HCEC 1CT (cell line): ENCODE results near the gene PABPN1L.
A peak's percentile ranks its signal among the peaks of the same experiment; 100 is the strongest.
"Not testable (repeated sequence)": the region's sequence is repeated elsewhere in the genome, so short reads cannot be mapped to it uniquely, and the experiment has no call there.

Experiments used
- DNase-seq: peaks from one replicate; pipeline ENCODE4 v3.0.0-alpha.2; 2017

The PABPN1L gene

GRCh38 chr16:88900662-88901052 is 34.2 kb upstream of the PABPN1L start:
- DNase-seq, result no peak

- DNase-seq, result no peak
These were observed 33.6 kb upstream of the PABPN1L start for GRCh38 chr16:88899901-88900661.

GRCh38 chr16:88897696-88898425 is 31.4 kb upstream of the PABPN1L start:
- DNase-seq, result no peak

- DNase-seq, result no peak
These were observed 30.0 kb upstream of the PABPN1L start for GRCh38 chr16:88896238-88897070.

GRCh38 chr16:88895335-88895734 is 28.9 kb upstream of the PABPN1L start:
- DNase-seq, result no peak

GRCh38 chr16:88894681-88895300 is 28.3 kb upstream of the PABPN1L start:
- DNase-seq, result no peak

GRCh38 chr16:88894266-88894665 is 27.8 kb upstream of the PABPN1L start:
- DNase-seq, result not testable (repeated sequence)

GRCh38 chr16:88893127-88893968 is 26.9 kb upstream of the PABPN1L start:
- no peak for DNase-seq

- DNase-seq, result no peak
These were observed 25.6 kb upstream of the PABPN1L start for GRCh38 chr16:88892065-88892464.

- DNase-seq, result no peak
These were observed 24.6 kb upstream of the PABPN1L start for GRCh38 chr16:88891083-88891482.

GRCh38 chr16:88889702-88890352 is 23.4 kb upstream of the PABPN1L start:
- not testable (repeated sequence) for DNase-seq

- DNase-seq, result no peak
These were observed 22.3 kb upstream of the PABPN1L start for GRCh38 chr16:88888461-88889387.

- DNase-seq, result no peak
These were observed 21.6 kb upstream of the PABPN1L start for GRCh38 chr16:88888057-88888456.

- peak; percentile 5 for DNase-seq
These were observed 20.5 kb upstream of the PABPN1L start for GRCh38 chr16:88886845-88887521.

GRCh38 chr16:88886420-88886844 is 20.0 kb upstream of the PABPN1L start:
- DNase-seq, result no peak

- no peak for DNase-seq
These were observed 19.3 kb upstream of the PABPN1L start for GRCh38 chr16:88885693-88886280.

GRCh38 chr16:88884569-88885271 is 18.3 kb upstream of the PABPN1L start:
- no peak for DNase-seq

GRCh38 chr16:88883946-88884345 is 17.5 kb upstream of the PABPN1L start:
- no peak for DNase-seq
